ENCODE measurements around the gene EIF1AX.
"Not testable (repeated sequence)": the region's sequence is repeated elsewhere in the genome, so short reads cannot be mapped to it uniquely, and the experiment has no call there.

The EIF1AX gene

DNA sequence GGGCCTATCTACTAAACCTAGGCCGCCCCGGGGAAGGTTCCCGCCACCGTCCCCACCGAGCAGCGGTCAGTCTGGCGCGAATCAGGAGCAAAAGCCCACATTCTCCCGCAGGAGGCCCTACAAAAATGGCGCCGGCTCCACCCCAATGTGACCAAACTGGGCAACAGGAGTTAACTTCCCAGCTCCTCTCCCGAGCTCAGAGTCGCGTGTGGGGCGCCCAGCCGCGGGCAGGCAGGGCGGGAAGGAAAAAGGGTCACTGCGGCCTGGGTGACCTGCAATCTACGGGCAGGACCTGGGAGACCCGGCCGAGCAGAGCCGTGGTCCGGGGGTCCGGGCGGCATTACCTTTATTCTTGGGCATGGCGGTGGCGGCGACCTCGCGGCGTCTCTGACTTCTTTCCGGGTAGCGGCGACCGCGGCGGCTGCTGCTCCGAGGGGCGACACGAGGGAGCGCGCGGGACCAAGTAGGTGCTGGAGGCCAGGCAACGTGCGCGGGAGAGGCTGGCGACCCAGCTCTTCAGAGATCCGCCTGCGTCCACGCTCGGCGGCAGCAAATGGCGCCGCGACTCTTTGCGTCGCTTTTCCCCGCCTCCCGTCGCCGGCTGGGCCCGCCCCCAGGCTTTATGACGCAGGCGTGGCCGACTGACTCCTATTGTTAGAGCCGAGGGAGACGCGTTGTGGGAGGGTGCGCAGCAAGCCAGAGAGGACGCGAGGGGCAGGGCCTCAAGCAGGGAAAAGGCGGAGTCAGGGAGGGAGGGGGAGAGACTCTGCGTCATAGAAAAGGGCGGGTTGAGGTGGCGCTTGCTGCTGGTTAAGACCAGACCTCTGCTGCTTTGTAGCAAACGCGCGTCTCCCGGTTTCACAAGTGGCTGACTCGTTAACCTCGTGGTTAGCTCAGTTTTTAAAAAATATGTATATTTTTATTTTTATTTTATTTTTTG, at the start of gene EIF1AX:
Gene EIF1AX, minus strand, starts transcription at position 558 of the 940 bp plus-strand sequence. Its CDS starts 198 bp downstream, at position 360.
- DNase-seq (ENCODE audit: low spot score), result peak; percentile 81

- DNase-seq (ENCODE audit: low spot score), result peak; percentile 21
Measured at GRCh38 chrX:20189171-20189570, 47.5 kb upstream of the EIF1AX start.

DNA sequence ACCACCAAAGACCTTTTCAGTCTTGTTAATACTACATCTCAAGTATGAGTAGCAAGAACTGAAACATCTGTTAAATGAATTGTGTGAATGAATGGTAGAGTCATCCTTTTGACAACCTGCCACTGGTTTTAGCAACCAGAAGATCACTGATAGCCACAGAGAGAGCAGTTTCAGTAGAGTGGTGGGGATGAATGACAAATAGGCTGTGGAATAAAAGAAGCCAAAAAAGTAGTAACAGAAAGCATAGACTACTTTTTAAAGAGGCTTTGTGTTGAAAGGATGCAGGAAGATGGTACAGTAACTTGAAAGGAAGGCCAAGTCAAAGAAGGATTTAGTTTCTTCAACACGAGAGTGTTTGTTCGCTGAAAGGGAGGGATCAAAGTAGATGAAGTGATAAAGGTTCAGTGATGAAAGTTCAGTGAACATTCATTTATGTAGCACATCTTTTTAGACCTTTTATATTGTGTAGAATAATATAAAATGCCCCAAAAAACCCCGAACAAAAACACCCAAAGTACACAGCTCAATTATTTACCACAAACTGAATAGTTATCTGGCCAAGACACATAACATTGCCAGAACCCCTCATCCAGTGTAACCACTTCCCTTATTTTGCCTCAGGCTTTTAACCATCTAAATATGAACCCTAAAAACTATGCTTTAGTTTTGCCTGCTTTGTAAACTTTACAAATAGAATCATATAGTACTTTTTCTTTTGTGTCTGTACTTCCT, 40.1 kb upstream of the EIF1AX start:
- no peak for DNase-seq (ENCODE audit: low spot score)

DNA sequence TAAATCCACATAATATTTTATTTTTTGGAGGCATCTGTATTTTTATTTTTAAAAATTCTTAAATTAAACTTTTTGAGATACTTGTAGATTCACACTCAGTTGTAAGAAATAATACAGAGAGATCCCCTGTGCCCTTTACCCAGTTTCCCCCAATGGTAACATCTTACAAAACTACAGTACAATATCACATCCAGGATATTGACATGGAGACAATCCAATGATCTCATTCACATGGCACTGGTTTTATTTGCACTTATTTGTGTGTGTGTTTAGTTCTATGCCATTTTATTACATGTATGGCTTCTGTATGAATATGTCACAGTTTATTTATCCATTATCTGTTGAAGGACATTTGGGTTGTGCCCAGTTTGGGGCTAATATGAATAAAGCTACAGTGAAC, 35.5 kb upstream of the EIF1AX start:
- DNase-seq (ENCODE audit: low spot score), result no peak

GRCh38 chrX:20173856-20174255, 32.2 kb upstream of the EIF1AX start:
- DNase-seq (ENCODE audit: low spot score), result no peak

DNA sequence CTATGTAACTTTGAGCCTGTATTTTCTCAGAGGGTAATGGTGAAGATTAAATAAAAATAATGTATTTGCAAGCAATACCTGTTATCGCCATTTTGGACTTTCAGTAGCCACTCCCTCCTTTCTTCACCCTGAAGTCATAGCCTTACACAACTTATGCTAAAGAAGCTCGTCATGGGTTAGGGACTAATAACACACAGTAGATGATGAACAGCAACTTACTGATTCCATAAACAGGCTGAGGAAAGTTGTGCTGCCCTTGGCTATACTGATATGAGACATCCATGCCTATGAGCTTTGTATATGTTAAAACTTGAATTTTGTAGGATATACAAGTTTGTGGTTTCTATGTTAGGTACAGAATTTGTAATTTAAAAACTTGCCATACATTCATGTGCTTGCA, 31.7 kb upstream of the EIF1AX start:
- no peak for DNase-seq (ENCODE audit: low spot score)

- DNase-seq (ENCODE audit: low spot score), result no peak
Measured at GRCh38 chrX:20171887-20172286, 30.2 kb upstream of the EIF1AX start.

DNA sequence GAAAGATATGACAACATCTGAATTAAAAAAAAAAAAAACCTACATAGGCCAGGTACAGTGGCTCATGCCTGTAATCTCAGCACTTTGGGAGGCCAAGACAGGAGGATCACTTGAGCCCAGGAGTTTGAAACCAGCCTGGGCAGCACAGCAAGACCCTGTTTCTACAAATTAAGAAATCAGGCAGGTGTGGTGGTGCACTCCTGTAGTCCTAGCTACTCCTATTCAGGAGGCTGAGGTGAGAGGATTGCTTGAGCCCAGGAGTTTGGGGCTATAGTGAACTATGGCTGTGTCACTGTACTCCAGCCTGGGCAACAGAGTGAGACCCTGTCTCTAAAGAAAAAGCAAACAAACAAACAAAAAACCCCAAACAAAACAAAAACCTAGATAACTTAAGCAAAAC, 20.9 kb upstream of the EIF1AX start:
- DNase-seq (ENCODE audit: low spot score), result not testable (repeated sequence)

DNA sequence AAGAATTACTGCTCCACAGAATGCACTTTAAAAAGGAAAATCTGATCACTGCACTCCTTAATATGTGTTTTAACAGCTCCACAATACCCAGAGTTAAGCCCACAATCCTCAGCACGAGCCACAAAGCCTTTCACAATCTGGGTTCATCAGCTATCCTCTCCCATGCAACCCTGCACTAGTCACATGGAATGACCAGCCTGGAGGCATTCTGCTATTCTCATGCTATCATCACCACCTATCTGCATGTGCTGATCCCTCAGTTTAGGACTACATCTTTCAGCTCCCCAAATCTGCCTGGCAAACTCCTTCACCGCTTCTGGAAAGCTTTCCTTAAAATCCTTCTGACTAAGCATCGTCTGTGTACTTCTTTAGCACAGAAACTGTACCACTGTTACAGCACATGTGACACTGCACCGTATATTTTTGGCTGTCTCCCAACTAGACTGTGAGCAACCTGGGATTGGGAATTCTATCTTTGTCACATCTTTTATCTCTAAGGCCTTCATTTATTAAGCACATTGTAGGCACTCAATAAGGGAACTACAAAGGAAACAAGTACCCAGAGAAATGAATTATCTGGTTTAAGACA, 18.3 kb upstream of the EIF1AX start:
- no peak for DNase-seq (ENCODE audit: low spot score)

DNA sequence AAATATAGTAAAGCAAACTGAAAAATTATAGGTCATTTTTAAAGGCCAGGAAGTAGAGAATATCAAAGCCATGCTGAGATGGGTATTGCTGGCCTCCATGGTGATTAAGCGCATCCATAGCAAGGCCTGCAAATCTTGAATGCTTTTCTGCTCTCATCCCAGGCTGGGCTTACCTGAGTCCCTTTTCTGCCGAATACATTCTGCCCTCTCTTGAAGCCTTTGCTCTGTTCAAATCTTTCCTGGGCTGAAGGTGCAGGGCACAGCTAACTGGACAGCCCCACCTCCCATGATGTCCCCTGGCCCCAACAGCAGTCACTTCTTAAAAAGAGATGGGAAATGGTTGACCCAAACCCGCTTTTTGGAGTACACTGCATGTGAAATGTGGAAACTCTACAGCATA, 10.1 kb upstream of the EIF1AX start:
- DNase-seq (ENCODE audit: low spot score), result no peak

GRCh38 chrX:20149326-20149725, 7.7 kb upstream of the EIF1AX start:
- no peak for DNase-seq (ENCODE audit: low spot score)

DNA sequence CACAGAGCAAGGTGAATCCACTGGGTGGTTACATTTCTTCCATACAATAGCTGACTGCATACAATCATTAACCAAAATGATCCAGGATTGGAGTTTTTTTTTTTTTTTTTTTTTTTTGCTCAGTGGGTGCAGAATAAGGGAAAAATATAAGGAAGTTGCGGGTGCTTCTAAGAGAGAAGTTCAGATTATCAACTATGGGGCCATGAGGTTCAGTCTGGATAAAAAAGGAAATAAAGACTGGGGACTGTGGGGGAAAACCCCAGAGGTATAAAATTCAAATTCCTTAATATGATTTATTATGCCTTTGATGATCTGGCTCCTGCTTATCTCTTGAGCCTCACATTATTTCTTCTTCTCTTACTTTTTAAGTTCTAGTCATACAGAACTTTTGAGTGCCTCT, 5.9 kb upstream of the EIF1AX start:
- DNase-seq (ENCODE audit: low spot score), result no peak

DNA sequence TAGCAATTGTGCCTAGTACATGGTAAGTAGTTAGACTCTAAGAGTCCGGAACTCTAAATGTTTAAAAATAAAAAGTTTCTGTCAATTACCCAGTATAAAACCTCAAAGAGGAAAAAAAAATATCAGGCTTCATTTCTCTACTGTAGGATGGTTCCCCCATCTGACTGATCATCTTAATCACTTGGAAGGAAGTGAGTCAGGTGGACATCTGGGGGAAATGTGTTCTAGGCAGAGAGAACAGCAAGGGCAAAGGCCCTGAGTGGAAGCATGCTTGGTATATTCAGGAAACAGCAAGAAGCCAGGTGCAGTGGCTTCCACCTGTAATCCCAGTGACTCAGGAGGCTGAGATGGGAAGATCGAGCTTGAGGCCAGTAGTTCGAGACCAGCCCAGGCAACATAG, 2.9 kb upstream of the EIF1AX start:
- no peak for DNase-seq (ENCODE audit: low spot score)

GRCh38 chrX:20143561-20143960, 1.9 kb upstream of the EIF1AX start:
- DNase-seq (ENCODE audit: low spot score), result no peak

DNA sequence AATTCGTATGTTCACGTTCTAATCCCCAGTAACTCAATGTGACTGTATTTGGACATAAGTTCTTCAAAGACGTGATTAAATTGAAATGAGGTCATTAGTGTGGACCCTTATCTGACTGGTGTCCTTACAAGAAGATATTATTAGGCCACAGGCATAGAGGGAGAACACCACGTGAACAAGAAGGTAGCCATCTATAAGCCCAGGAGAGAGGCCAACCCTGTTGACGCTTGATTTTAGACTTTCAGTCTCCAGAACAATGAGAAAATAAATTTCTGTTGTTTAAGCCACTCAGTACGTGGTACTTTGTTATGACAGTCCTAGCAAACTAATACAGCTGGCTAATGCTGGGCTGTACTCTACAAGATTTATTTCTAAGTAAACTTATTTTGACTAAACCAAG, 1.5 kb upstream of the EIF1AX start:
- DNase-seq (ENCODE audit: low spot score), result no peak

DNA sequence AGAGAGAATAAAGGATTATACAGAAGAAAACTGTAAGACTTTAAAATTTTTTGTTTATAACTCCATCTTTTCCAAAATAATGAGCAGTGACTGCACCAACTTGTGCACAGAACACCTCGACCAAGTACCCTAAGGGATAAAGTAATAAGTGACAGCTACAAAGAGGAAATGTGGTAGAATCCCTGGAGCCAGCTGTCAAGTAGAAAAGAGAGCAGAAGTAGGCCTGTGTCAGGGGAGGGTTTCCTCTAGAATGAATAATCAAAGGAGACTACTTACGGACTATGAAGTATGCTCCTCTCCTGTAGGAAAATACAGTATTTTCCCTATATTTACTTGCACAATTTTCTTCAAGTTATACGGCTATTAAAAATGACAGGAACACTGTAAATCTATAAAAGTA, 1.2 kb downstream of the EIF1AX start:
- DNase-seq (ENCODE audit: low spot score), result no peak

- DNase-seq (ENCODE audit: low spot score), result no peak
Measured at GRCh38 chrX:20139966-20140365, 1.7 kb downstream of the EIF1AX start.

GRCh38 chrX:20135944-20136343, 5.7 kb downstream of the EIF1AX start:
- DNase-seq (ENCODE audit: low spot score), result no peak

- no peak for DNase-seq (ENCODE audit: low spot score)
Measured at GRCh38 chrX:20132666-20133065, 9.0 kb downstream of the EIF1AX start.

DNA sequence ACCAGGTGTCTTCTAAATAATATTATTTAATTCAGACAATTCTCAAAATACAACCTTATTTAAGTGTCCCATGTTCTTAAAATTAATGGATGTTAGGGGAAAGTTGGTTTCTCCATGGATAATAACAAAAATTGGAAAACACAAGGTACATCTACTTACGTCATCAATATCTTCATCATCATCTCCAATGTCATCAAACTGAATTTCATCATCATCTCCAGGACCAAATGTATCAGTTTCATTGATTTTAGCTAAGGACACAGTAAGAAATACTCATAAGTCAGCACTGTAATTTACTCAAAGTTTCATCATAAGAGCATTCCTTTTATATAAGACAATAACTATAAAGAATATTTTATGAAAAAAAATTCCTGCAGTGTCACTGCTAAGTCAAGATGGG, 11.3 kb downstream of the EIF1AX start:
- DNase-seq (ENCODE audit: low spot score), result no peak

DNA sequence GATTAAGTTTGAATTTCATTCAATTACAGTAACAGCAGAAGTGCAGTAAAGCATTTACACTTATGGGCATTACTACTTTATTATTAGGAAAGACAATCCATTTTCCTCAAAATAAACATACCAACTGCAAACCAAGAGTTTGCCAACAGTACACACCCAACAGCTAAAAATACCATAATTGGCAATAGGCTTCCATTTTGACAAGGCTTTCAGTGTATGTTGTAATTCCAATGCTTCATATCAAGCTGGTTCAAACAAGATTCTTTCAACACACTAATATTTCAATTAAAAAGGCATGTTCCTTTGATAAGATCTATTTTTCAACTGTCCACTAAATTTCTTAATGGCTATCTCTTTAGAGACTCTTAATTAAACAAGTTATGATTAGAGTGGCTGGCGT, 12.1 kb downstream of the EIF1AX start:
- DNase-seq (ENCODE audit: low spot score), result no peak

GRCh38 chrX:20128670-20129069, 13.0 kb downstream of the EIF1AX start:
- DNase-seq (ENCODE audit: low spot score), result no peak

DNA sequence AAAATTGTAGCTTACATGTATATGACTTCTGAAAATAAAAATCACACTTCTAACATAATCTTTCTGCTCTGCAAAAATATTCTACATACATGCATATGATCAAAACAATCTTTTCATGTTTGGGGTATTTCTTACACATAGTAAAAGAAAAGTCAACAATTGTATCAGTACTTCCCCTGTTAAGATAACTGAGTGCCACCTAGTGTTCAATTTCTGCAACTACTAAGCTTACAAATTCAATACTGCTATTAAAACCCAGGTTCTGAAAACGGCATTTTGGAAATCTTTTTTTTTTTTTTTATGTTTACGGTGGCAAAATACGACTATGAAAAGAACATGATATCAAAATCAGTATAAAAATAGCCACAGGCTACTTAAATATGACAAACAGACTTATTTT, 14.2 kb downstream of the EIF1AX start:
- not testable (repeated sequence) for DNase-seq (ENCODE audit: low spot score)
